GM18951 (cell line): Measurements from ENCODE around the gene CUX1.
"Not testable (repeated sequence)": the region's sequence is repeated elsewhere in the genome, so short reads cannot be mapped to it uniquely, and the experiment has no call there.

Experiments
- POLR2A ChIP-seq: IDR thresholded peaks from 4 replicates; pipeline ENCODE4 v1.6.1; 2011; ENCODE audit warnings: mild to moderate bottlenecking; ENCODE audit not compliant: insufficient read length, insufficient read depth; ENCODE audit errors: extremely low read depth
- in situ Hi-C: fragments of 300-500 bp; cut with MboI; formaldehyde crosslinking; loops from one replicate; pipeline ENCODE4 v1.12.0; 2022; ENCODE audit warnings: low sequenced_read_pairs, mixed read lengths, inconsistent platforms; ENCODE audit not compliant: unreplicated experiment

Gene CUX1

DNA sequence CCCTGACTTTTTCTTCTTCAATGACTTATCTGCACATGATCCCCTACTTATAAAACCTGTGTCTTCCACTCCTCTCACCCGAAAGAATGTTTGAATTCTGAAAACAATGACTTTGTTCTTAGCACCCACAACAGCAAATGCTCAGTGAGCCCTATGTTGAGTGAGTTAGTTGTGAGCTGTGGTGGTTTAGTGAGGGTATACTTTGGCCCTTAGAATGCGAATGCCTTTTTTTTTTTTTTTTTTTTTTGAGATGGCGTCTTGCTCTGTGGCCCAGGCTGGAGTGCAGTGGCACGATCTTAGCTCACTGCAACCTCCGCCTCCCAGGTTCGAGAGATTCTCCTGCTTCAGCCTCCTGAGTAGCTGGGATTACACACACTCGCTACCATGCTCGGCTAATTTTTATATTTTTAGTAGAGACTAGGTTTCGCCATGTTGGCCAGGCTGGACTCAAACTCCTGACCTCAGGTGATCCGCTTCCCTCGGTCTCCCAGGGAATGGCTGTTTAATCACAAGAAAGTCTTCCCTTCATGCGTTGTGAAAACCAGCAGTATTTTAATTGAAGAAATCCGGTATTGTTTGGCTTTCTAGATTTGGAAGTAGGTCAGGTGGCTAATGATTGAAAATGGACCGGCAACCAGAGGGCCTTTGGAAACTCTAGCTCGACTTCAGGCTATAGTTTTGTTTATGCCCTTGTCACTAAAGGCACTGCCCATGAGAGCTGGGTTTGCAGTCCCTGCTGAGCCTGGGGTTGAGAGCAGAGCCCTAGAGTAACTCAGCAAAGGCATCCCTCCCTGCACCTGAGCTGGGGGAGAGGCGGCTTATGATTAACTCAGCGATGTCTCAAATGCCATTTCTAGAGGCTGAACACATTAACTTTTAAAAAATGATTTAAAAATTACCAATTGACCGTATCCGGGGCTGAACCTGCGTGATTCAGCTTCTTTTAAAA lies 41.3 kb downstream of the CUX1 start:
- in situ Hi-C loops: no loop called here
- TF ChIP-seq POLR2A: no peak

- in situ Hi-C loops: no loop called here
- no peak for TF ChIP-seq POLR2A
These were observed 42.1 kb downstream of the CUX1 start for GRCh38 chr7:101859411-101860106.

GRCh38 chr7:101860316-101861217 lies 43.1 kb downstream of the CUX1 start:
- in situ Hi-C loops: no loop called here
- TF ChIP-seq POLR2A: no peak

- in situ Hi-C loops: no loop called here
- TF ChIP-seq POLR2A: no peak
These were observed 43.9 kb downstream of the CUX1 start for GRCh38 chr7:101861218-101861775.

- no peak for TF ChIP-seq POLR2A
- in situ Hi-C loops: no loop called here
These were observed 45.1 kb downstream of the CUX1 start for GRCh38 chr7:101862280-101863220.

GRCh38 chr7:101863598-101863997 lies 46.2 kb downstream of the CUX1 start:
- TF ChIP-seq POLR2A: no peak
- in situ Hi-C loops: no loop called here

DNA sequence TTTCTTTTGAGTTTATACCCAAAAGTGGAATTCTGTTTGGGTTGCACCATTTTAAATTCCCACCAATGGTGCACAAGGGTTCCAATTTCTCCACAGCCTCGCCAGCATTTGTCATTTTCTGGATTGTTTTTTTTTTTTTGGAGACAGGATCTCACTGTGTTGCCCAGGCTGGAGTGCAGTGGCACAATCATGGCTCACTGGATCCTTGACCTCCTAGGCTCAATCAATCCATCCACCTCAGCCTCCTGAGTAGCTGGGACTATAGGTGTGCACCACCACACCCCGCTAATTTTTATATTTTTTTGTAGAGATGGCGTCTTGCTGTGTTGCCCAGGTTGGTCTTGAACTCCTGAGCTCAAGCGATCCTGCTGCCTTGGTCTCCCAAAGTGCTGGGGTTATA lies 46.6 kb downstream of the CUX1 start:
- in situ Hi-C loops: no loop called here
- TF ChIP-seq POLR2A: no peak

DNA sequence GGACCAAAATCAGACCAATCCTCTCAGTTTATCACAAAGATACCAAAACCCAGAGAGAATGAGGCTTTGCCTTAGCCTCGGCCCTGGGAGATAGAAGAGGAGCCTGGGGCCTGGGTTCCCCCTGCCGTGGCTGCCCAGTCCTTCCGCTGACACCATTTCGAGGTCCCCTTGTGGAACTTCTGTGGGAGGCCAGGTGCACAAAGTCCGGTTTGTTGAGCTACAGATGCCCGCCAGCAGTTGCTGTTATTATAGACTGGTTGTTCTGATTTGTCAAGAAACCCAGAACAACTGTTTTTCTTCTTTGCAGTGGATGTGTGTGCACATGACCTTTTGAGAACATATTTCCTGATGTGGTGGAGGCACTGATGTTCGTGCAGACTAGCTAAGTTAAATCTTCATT lies 47.6 kb downstream of the CUX1 start:
- in situ Hi-C loops: no loop called here
- no peak for TF ChIP-seq POLR2A

- TF ChIP-seq POLR2A: no peak
- in situ Hi-C loops: no loop called here
These were observed 48.0 kb downstream of the CUX1 start for GRCh38 chr7:101865455-101865854.

DNA sequence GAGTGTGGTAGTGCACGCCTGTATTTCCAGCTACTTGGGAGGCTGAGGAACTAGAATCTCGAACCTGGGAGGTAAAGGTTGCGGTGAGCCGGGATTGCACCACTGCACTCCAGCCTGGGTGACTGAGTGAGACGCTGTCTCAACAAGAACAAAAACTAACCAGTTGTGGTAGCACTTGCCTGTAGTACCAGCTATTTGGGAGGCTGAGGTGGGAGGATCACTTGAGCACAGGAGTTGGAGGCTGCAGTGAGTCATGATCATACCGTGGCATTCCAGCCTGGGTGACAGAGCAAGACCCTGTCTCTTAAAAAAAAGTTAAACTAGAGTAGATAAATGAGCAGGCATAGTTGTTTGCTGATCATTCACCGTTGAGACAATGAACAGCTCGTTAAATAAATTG lies 48.9 kb downstream of the CUX1 start:
- no peak for TF ChIP-seq POLR2A
- in situ Hi-C loops: no loop called here

GRCh38 chr7:101867265-101867664 lies 49.8 kb downstream of the CUX1 start:
- in situ Hi-C loops: no loop called here
- TF ChIP-seq POLR2A: no peak

- in situ Hi-C loops: not testable (repeated sequence)
These were observed 50.3 kb downstream of the CUX1 start for GRCh38 chr7:101867681-101868080.
